CD14-positive monocyte (primary cell): Measurements from ENCODE around the gene CDK5RAP3. TPM values are rescaled to one million over a fixed set of nuclear protein-coding genes. Genes with fewer than 3 reads are reported as not detected.

Source experiments
- DNase-seq, 3 donors: peaks; one replicate each; pipeline ENCODE4 v3.0.0-alpha.2; 2011 to 2022
- H2AFZ ChIP-seq: 2 replicates; pipeline ENCODE4 v1.6.0; 2012; ENCODE audit warnings: mild to moderate bottlenecking, low read depth, low read length, inconsistent platforms; ENCODE audit not compliant: insufficient read depth, poor library complexity, severe bottlenecking
- H3K27ac ChIP-seq, 2 donors: 1 replicate in 1 of 2; 2 replicates in 1 of 2; pipeline ENCODE4 v1.5.1; 2012 to 2013; ENCODE audit warnings: low read length in 2 of 2, control low read depth in 1 of 2, inconsistent platforms in 1 of 2, low read depth in 1 of 2, mild to moderate bottlenecking in 1 of 2
- H3K27me3 ChIP-seq, 2 donors: one replicate each; pipeline versions ENCODE4 v1.6.0 to v1.6.1; 2011 to 2013; ENCODE audit warnings: low read length in 2 of 2; ENCODE audit not compliant: control insufficient read depth in 2 of 2, insufficient read depth in 2 of 2
- H3K36me3 ChIP-seq, 2 donors: replicated peaks in 1 of 2; 1 replicate in 1 of 2; 2 replicates in 1 of 2; pipeline versions ENCODE4 v1.5.1 to v1.6.1; 2012 to 2013; ENCODE audit warnings: low read length in 2 of 2, control low read depth in 1 of 2, inconsistent platforms in 1 of 2, mild to moderate bottlenecking in 1 of 2; ENCODE audit not compliant: insufficient read depth in 2 of 2, control insufficient read depth in 1 of 2
- H3K4me1 ChIP-seq, 2 donors: 1 replicate in 1 of 2; 2 replicates in 1 of 2; pipeline versions ENCODE4 v1.5.1 to v1.6.1; 2012 to 2013; ENCODE audit warnings: low read length in 2 of 2, control low read depth in 1 of 2, inconsistent platforms in 1 of 2, mild to moderate bottlenecking in 1 of 2, moderate library complexity in 1 of 2; ENCODE audit not compliant: insufficient read depth in 2 of 2, control insufficient read depth in 1 of 2
- H3K4me2 ChIP-seq: replicated peaks from 2 replicates; pipeline ENCODE3; 2012; ENCODE audit warnings: low read length, moderate library complexity, mild to moderate bottlenecking; ENCODE audit not compliant: poor library complexity, severe bottlenecking; ENCODE audit errors: extremely low read depth
- H3K4me3 ChIP-seq, 3 experiments: fragments of 200-600 bp in 1 of 3; sonication (generic) in 1 of 3; replicated peaks in 1 of 3; 1 replicate in 2 of 3; 2 replicates in 1 of 3; pipeline ENCODE4 v1.5.1; 2011 to 2013; ENCODE audit warnings: low read length in 3 of 3, mild to moderate bottlenecking in 3 of 3, control low read depth in 2 of 3, low read depth in 2 of 3, inconsistent platforms in 1 of 3, moderate library complexity in 1 of 3
- H3K79me2 ChIP-seq: 2 replicates; pipeline ENCODE4 v1.6.0; 2012; ENCODE audit warnings: mild to moderate bottlenecking, control low read depth, inconsistent platforms, low read length, moderate library complexity; ENCODE audit not compliant: insufficient read depth
- H3K9ac ChIP-seq: 2 replicates; pipeline ENCODE4 v1.6.0; 2017; ENCODE audit warnings: low read length, mild to moderate bottlenecking; ENCODE audit not compliant: insufficient read depth, poor library complexity, severe bottlenecking
- H3K9me3 ChIP-seq, 2 donors: replicated peaks in 1 of 2; 1 replicate in 1 of 2; 2 replicates in 1 of 2; pipeline versions ENCODE4 v1.5.1 to v1.6.1; 2012 to 2013; ENCODE audit warnings: low read length in 2 of 2, control low read depth in 1 of 2; ENCODE audit not compliant: control insufficient read depth in 1 of 2, insufficient read depth in 1 of 2
- H4K20me1 ChIP-seq: 2 replicates; pipeline ENCODE4 v1.6.0; 2012; ENCODE audit warnings: mild to moderate bottlenecking, low read length, control low read depth, moderate library complexity; ENCODE audit not compliant: insufficient read depth
- H3K27ac Mint-ChIP-seq, 7 donors: one replicate each; pipeline ENCODE4 v1.8.0; 2020; ENCODE audit warnings: mild to moderate bottlenecking in 7 of 7, mixed read lengths in 7 of 7, moderate library complexity in 6 of 7, inconsistent platforms in 2 of 7
- H3K27me3 Mint-ChIP-seq, 3 donors: one replicate each; pipeline ENCODE4 v1.8.0; 2021 to 2022; ENCODE audit warnings: low read depth in 3 of 3, mild to moderate bottlenecking in 3 of 3, mixed read lengths in 3 of 3, moderate library complexity in 3 of 3, inconsistent platforms in 1 of 3
- H3K36me3 Mint-ChIP-seq, 2 donors: one replicate each; pipeline ENCODE4 v1.8.0; 2020; ENCODE audit warnings: mixed read lengths in 2 of 2, inconsistent platforms in 1 of 2, mild to moderate bottlenecking in 1 of 2
- H3K4me1 Mint-ChIP-seq: one replicate; pipeline ENCODE4 v1.8.0; 2020; ENCODE audit warnings: mild to moderate bottlenecking, mixed read lengths
- H3K4me3 Mint-ChIP-seq, 2 donors: one replicate each; pipeline ENCODE4 v1.8.0; 2020; ENCODE audit warnings: mild to moderate bottlenecking in 2 of 2, mixed read lengths in 2 of 2, moderate library complexity in 1 of 2
- H3K9me3 Mint-ChIP-seq, 7 donors: one replicate each; pipeline ENCODE4 v1.8.0; 2020 to 2022; ENCODE audit warnings: mixed read lengths in 7 of 7, mild to moderate bottlenecking in 6 of 7, moderate library complexity in 6 of 7, inconsistent platforms in 2 of 7
- WGBS: methylation state at CpG from one replicate; pipeline ENCODE4 v1.1.5; 2013; ENCODE audit warnings: missing lambda C conversion rate; ENCODE audit not compliant: insufficient coverage; 5-methylcytosine and 5-hydroxymethylcytosine counted together
- intact Hi-C, 2 donors: fragments of 100-400 bp; cut with micrococcal nuclease; formaldehyde crosslinking; loops; one replicate each; pipeline versions ENCODE4 v1.15.0 to v1.15.1; 2023
- polyA plus RNA-seq, 3 donors: library from polyadenylated mRNA; depleted of rRNA in 1 of 3; unstranded in 2 of 3; stranded (reverse) in 1 of 3; fragments of 300-500 nt in 2 of 3; fragments of >200 nt in 1 of 3; fragmentation: Illumina TruSeq in 2 of 3; gene quantifications; 1 replicate in 2 of 3; 2 replicates in 1 of 3; pipeline ENCODE4 v1.2.3, GENCODE V29; 2012 to 2021
- TF ChIP-seq, protein P1 (sequence below): fragments of 200-600 bp; IDR thresholded peaks from one replicate; pipeline ENCODE4 v1.8.0; 2022; ENCODE audit warnings: antibody characterized with exemption, mild to moderate bottlenecking

Gene CDK5RAP3
- polyA plus RNA-seq, 3 donors: 86.1 to 782 (median 94.4) TPM

DNA sequence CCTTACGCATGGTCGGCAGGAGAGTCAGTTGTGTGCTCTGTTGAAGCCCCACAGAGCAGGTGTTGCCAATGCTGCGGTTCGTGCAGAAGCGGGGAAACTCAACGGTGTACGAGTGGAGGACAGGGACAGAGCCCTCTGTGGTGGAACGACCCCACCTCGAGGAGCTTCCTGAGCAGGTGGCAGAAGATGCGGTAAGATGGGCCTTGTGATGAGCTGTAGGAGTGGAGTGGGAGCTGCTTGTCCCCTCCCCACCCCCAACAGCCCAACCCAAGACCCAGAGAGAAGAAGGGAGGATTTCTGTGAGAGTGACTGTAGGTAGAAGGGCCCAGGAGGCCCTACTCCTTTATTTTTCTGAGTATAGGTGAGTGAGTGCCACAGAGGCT lies 4.9 kb downstream of the CDK5RAP3 start:
- no peak overlapping the region for H2AFZ ChIP-seq
- H3K9ac ChIP-seq: no peak overlapping the region
- Mint-ChIP-seq H3K4me3 (no peak overlapping the region), H3K36me3 (peaks cover 68 to 77% of the 10 kb centered on the region in 2 donors), H3K27ac (peak overlapping the region in 1 of 7 donors; percentile 54), H3K4me1 (peaks cover 29% of the 10 kb centered on the region), H3K27me3 (peaks cover 0 to 2% (median 1%) of the 10 kb centered on the region in 3 donors), H3K9me3 (peaks cover 0 to 2% (median 0%) of the 10 kb centered on the region in 7 donors)
- intact Hi-C loops: loop anchor here in 1 of 2 donors (10.0 kb wide), 1 partner anchor 129 kb away; the partner anchor contains the start of genes CBX1 and SNX11
- peaks cover 64 to 78% of the 10 kb centered on the region in 2 donors for H3K36me3 ChIP-seq
- peaks cover 31% of the 10 kb centered on the region for H3K79me2 ChIP-seq
- 100% methylated on average over 6 of the region's 10 CpGs for WGBS
- no peaks in the 10 kb centered on the region for H3K9me3 ChIP-seq
- H3K4me3 ChIP-seq: no peak overlapping the region
- H3K4me2 ChIP-seq: no peak overlapping the region
- no peaks in the 10 kb centered on the region for H3K27me3 ChIP-seq
- no peak for DNase-seq
- H3K27ac ChIP-seq: no peak overlapping the region
- peaks cover 18 to 30% of the 10 kb centered on the region in 2 donors for H3K4me1 ChIP-seq
- TF ChIP-seq, protein P1, sequence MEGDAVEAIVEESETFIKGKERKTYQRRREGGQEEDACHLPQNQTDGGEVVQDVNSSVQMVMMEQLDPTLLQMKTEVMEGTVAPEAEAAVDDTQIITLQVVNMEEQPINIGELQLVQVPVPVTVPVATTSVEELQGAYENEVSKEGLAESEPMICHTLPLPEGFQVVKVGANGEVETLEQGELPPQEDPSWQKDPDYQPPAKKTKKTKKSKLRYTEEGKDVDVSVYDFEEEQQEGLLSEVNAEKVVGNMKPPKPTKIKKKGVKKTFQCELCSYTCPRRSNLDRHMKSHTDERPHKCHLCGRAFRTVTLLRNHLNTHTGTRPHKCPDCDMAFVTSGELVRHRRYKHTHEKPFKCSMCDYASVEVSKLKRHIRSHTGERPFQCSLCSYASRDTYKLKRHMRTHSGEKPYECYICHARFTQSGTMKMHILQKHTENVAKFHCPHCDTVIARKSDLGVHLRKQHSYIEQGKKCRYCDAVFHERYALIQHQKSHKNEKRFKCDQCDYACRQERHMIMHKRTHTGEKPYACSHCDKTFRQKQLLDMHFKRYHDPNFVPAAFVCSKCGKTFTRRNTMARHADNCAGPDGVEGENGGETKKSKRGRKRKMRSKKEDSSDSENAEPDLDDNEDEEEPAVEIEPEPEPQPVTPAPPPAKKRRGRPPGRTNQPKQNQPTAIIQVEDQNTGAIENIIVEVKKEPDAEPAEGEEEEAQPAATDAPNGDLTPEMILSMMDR: no peak
- H4K20me1 ChIP-seq: peaks cover 6% of the 10 kb centered on the region

DNA sequence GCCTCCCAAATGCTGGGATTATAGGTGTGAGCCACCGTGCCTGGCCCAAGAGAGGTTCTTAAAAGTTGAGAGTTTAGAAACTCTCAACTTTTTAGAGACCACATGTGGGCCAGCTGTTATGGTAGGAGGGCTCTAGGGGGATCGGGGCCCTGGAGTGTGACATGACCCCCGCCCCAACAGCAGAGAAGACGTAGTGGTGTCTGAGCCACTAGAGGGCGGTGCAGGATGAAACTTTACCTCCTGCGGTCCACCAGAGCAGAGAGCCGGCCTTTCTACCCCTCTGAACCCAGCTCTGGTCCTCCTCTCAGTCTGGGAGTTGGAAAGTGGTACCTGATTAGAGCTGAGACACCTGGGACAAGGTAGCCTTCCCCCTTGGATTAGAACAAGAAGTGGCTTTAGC lies 7.4 kb downstream of the CDK5RAP3 start:
- Histone ChIP-seq H3K79me2 (peaks cover 8% of the 10 kb centered on the region), H2AFZ (no peak overlapping the region), H3K27me3 (no peaks in the 10 kb centered on the region), H3K4me2 (no peak overlapping the region), H3K4me3 (no peak overlapping the region), H4K20me1 (peaks cover 6% of the 10 kb centered on the region), H3K9ac (no peak overlapping the region), H3K36me3 (peaks cover 88 to 99% of the 10 kb centered on the region in 2 donors), H3K4me1 (peaks cover 19 to 40% of the 10 kb centered on the region in 2 donors), H3K27ac (no peak overlapping the region), H3K9me3 (no peaks in the 10 kb centered on the region)
- intact Hi-C loops: loop anchor here (1.0 to 10.0 kb wide), 3 partner anchors 40 to 126 kb away; partner anchors contain the start of genes CBX1 (in 1 of the 2) and SNX11 (in 1 of the 2)
- WGBS: 45% methylated on average over 3 of the region's 7 CpGs
- H3K4me1 Mint-ChIP-seq: peaks cover 41% of the 10 kb centered on the region
- H3K27ac Mint-ChIP-seq: no peak overlapping the region
- TF ChIP-seq, protein P1: peak; percentile 77
- H3K9me3 Mint-ChIP-seq: peaks cover 0 to 2% (median 0%) of the 10 kb centered on the region in 7 donors
- DNase-seq: peak; percentile 52 to 58 (median 57)
- H3K27me3 Mint-ChIP-seq: peaks cover 0 to 2% (median 1%) of the 10 kb centered on the region in 3 donors
- H3K36me3 Mint-ChIP-seq: peaks cover 85 to 100% of the 10 kb centered on the region in 2 donors
- no peak overlapping the region for H3K4me3 Mint-ChIP-seq
